OCI-M2 (cell line): ENCODE measurements around the gene IQCM.

Source experiments
- DNase-seq: peaks from one replicate; lab custom pipeline; 2025; ENCODE audit not compliant: unreplicated experiment; lab: John Stamatoyannopoulos, UW

The IQCM gene

GRCh38 chr4:149815743-149816142 lies at the start of gene IQCM:
Gene IQCM, minus strand, starts transcription at chr4:149815843. Its CDS starts 73,152 bp downstream, at chr4:149742691.
- DNase-seq, result no peak

GRCh38 chr4:149857446-149857845 lies 41.8 kb upstream of the IQCM start:
- DNase-seq, result no peak

GRCh38 chr4:149845743-149846142 lies 30.1 kb upstream of the IQCM start:
- DNase-seq, result no peak

GRCh38 chr4:149841686-149842085 lies 26.0 kb upstream of the IQCM start:
- DNase-seq, result no peak

- DNase-seq, result no peak
Observed at GRCh38 chr4:149838036-149838435, 22.4 kb upstream of the IQCM start.

- DNase-seq, result no peak
Observed at GRCh38 chr4:149836546-149836945, 20.9 kb upstream of the IQCM start.

- no peak for DNase-seq
Observed at GRCh38 chr4:149835280-149835679, 19.6 kb upstream of the IQCM start.

GRCh38 chr4:149831656-149832208 lies 16.1 kb upstream of the IQCM start:
- no peak for DNase-seq

GRCh38 chr4:149830823-149831222 lies 15.2 kb upstream of the IQCM start:
- no peak for DNase-seq

- no peak for DNase-seq
Observed at GRCh38 chr4:149825336-149825735, 9.7 kb upstream of the IQCM start.

GRCh38 chr4:149823769-149824221 lies 8.2 kb upstream of the IQCM start:
- DNase-seq, result no peak

GRCh38 chr4:149801416-149801815 lies 14.2 kb downstream of the IQCM start:
- no peak for DNase-seq

GRCh38 chr4:149799546-149799945 lies 16.1 kb downstream of the IQCM start:
- no peak for DNase-seq

- no peak for DNase-seq
Observed at GRCh38 chr4:149796381-149796780, 19.3 kb downstream of the IQCM start.

GRCh38 chr4:149795256-149795655 lies 20.4 kb downstream of the IQCM start:
- DNase-seq, result no peak

- DNase-seq, result no peak
Observed at GRCh38 chr4:149794352-149794751, 21.3 kb downstream of the IQCM start.

GRCh38 chr4:149793459-149793858 lies 22.2 kb downstream of the IQCM start:
- no peak for DNase-seq

GRCh38 chr4:149791851-149792250 lies 23.8 kb downstream of the IQCM start:
- DNase-seq, result no peak

GRCh38 chr4:149790172-149790907 lies 25.3 kb downstream of the IQCM start:
- no peak for DNase-seq

- no peak for DNase-seq
Observed at GRCh38 chr4:149788300-149788699, 27.3 kb downstream of the IQCM start.

GRCh38 chr4:149785696-149786431 lies 29.8 kb downstream of the IQCM start:
- no peak for DNase-seq

- DNase-seq, result no peak
Observed at GRCh38 chr4:149784018-149784417, 31.6 kb downstream of the IQCM start.
